Stimulated activated CD8-positive, alpha-beta memory T cell treated with anti-CD3 and anti-CD28 coated beads, Interleukin-15, amount 100 ng/mL, for 1 hour (primary cell): ENCODE data around the gene DEDD2.

ENCODE experiments used
- DNase-seq: peaks from one replicate; pipeline ENCODE4 v3.0.0-alpha.2; 2020; ENCODE audit warnings: low read depth

DEDD2 gene

GRCh38 chr19:42170715-42171114 lies 46.8 kb downstream of the DEDD2 start:
- DNase-seq: no peak

DNA sequence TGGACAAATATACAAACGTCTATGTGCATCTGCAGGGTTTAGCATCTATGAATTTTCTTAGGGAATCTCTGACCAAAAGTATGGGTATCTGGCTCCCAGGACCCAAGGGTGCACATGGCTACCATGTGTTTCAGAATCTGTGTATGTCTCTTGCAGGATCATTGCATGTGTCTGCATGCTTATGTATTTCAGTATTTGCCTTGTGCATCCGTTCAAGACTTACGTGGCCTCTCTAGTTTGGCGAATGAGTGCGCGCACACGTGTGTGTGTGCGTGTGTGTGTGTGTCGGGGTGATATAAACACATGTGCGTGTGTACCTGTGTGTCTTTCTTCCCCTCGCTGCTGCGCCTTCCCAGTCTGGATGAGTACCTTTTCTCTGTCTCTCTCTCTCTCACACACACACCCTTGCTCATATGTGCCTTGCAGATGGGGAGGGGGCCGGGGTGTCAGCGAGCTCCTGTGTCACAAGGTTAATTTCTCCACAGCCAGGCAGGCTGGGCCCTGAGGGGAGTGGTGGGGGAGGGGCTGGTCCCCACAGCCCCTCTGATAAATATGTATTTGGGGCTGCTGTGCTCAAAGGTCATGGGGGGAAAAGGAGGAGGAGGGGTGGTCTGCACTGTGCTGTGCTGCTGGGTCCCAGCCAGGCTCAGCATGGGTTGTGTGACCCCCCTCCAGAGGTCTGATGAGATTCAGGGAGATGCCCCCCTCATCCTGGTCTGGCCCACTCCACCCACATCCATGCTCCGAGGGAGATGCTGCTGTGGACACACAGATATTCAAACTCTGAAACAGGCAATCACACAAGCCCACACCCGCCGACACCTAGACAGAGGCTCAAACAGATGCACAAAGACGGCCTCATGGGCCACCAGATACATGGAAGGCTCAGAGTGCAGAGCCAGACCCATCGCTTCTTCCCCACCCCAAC lies 47.7 kb downstream of the DEDD2 start:
- DNase-seq: no peak

- no peak for DNase-seq
These were observed 49.3 kb downstream of the DEDD2 start for GRCh38 chr19:42168206-42168605.

DNA sequence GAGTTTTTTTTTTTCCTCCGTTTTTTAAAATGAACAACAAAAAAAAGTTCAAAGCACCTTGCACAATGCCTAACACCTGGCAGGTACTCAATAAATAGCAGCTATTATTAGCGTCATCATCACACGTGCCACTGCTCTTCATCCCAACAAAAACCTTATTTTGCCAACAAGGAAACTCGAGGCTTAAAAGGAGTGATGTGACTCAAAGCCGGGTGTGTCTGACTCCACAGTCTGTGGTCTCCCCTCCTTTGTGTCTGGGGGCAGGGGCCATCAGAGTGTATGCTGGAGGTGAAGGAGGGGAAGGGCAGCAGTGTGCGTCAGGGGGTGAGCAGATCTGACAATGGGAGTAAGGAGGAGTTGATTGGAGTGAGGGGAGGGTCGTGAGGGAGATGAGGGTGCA lies 51.2 kb downstream of the DEDD2 start:
- no peak for DNase-seq

DNA sequence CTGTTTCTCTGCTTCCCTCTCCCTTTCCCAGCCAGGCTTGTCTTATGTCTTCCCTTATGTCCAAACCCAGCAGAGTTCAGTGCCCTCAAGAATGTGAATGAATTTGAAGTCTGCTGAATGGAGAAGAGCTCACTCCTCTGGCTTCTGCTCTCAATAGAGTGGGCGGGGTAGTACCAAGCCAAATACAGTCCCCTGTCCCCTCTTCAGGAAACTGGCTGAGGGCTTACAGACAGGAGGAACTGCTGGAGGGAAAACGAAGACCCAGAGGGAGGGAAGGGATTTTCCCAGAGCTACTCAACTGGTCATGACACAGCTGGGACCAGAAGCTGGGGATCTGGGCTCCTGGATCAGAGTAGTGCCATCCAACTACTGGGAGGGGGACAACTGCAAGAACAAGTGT lies 52.3 kb downstream of the DEDD2 start:
- no peak for DNase-seq

GRCh38 chr19:42161616-42162263 lies 55.7 kb downstream of the DEDD2 start:
- DNase-seq: no peak

GRCh38 chr19:42159942-42160341 lies 57.5 kb downstream of the DEDD2 start:
- DNase-seq: no peak

- no peak for DNase-seq
These were observed 58.6 kb downstream of the DEDD2 start for GRCh38 chr19:42158926-42159325.

GRCh38 chr19:42156571-42156970 lies 60.9 kb downstream of the DEDD2 start:
- DNase-seq: no peak

GRCh38 chr19:42155796-42156195 lies 61.7 kb downstream of the DEDD2 start:
- DNase-seq: no peak

DNA sequence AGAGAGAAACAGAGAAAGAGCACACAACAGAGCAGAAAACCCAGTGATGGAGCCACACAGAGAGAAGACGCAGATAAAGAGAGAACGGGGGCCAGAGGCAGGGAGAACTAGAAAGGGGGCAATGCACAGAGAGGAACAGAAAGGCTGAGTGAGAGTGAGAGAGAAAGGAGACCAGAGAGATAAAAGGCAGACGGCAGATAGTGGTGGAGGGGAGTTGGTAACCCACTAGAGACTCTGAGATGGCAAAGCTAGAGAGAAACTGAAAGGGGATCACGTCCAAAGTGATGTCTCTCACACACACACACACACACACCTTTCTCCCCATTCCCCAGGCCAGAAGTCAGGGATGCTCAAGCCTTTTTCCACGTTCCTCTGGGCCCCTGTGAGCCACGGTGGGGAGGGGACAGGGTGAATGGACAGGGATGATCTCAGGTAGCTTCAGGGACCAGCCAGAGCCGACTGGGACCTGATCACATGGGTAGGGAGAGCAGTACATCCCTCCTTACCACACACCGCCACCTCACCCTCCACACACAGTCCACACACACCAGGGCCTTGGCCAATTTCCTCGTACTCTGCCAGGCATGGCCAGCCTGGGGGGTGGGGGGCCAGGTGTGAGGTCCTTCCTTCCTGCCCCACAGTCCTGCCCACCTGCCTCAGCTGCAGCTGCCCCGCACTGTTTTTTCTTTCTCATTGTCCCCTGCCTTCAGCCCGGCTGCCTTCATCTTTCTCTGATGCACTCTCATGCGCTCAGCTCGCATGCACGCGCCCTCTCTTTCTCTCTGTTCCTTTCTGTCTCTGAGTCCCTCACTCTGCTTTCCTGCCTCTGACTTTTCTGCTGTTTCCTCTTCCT lies 62.8 kb downstream of the DEDD2 start:
- DNase-seq: no peak

DNA sequence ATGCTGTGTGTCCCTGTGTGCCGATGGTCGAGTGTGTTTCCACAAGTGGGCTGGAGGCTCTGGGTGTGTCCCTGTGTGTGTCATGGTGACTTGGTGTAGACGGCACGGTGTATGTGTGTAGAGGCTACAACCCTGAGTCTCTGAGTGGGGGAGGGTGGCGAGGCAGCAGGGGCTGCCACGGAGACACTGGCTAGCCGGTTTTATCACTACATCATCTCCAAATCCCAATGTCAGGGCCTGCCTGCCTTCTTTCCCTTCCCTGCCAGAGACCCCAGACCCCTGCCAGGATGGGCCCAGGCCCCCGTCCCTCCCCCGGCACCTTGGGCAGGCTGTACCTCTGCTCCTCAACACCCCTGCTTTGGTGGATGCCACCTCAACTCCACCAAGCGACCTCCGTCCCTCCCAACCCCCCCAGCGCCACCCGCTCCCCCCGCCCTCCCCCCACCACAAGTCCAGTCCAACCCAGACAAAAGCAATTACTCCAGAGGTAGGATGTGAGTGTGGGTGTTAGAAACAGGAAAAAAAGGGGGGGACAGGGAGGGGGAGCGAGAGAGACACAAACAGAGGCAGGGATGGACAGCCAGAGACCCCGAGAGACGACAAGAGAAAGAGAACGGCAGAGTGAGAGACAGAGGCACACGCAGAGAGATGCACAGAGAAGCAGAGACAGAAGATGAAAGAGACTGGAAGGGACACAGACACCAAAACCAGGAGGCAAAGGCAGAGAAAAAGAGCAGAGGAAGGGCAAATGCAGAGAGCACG lies 63.6 kb downstream of the DEDD2 start:
- DNase-seq: no peak

DNA sequence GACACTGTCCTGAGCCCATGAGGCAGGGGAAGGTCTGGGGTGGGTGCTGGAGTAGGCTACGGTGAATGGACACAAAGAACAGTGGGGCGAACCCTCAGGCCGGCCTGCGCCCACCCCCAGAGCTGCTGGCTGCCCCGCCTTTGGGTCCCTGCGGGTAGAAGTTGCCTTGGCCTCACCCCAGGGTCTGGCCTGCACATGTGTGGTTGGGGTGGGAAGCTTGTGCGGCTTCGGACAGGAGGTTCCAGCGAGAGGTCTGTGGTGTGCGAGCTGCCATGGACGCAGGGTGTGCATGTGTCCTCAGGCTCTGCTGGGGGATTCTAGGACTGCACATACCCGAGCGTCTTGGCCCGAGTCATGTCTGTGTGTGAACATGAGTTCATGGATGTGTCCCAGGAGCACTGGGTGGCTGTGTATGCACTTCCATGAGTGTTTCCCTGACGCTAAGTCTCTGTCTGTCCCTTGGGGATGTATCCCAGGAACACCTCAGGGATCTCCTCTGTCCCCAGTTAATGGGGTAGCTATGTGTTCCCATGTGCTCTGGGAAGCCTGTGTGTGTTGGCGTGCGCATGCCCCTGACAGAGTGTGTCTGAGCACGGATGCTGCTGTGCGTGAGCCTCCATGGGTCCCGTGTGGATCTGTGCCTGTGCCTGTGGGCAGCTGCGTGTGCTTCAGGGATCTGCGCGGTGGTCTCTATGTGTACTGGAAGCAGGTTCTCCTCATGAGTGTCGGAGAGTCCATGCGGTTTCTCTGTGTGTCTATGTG lies 64.4 kb downstream of the DEDD2 start:
- no peak for DNase-seq

DNA sequence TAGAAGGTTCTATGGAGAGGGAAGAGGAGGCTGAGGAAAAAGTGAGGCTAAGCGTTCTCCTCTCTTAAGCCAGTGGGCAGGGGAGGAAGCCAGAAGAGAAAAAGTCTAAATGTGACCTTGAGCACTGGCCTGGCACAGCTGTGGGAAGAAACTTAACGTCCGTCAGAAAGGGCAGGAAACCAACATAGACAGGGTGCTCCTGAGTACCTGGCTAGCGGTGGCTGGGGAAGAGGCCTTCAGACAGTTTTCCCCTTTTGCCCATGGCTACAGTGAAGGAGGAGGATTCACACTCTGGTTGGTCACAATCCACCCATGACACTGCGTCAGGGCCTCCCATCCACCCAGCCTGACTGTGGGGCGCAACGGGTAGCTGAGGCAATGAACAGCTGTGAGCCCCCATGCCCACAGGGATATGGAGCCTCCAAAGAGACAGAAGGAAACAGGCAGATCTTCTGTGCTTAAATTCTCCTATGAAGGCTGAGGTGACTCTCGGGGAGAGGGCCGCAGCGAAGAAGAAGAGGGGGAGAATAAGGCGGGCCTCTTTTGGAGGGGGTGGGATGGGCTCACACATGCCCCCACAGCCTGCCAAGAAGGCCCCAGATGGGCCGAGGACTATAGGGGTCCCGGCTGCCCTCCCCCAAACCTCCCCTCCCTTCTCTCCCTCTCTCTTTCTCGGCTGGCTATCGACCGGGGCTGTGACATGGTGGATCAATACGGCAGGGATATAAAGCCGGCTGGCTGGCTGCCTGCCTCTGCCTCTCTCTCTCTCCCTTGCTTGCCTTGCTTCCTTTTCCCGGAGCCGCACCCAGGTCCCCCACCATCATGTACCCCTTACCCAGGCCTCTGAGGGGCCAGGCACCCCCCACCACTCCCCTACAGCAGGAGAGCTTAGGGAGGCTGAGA lies 65.4 kb downstream of the DEDD2 start:
- no peak for DNase-seq

GRCh38 chr19:42150911-42151361 lies 66.5 kb downstream of the DEDD2 start:
- DNase-seq: no peak

DNA sequence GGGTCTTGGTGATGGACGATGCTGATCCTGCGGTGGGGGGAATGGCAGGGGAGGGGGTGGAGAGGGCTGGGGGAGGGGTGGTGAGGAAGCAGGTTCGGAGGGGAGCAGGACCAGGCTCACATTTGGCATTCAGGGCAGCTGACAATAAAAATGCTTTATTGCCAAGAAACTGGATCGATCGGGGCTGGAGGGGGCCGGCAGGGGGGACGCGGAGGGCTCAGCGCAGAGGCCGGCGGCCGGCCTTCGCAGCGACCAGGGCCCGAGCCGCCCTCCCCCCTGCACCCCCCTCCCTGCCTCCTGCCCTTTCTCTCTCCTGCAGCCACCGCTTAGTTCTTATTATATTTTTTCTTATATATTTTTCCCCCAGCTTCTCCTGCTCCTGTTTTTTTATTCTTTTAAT lies 67.1 kb downstream of the DEDD2 start:
- no peak for DNase-seq

- DNase-seq: no peak
These were observed 67.9 kb downstream of the DEDD2 start for GRCh38 chr19:42149447-42150202.
